ENCODE data around the gene CUEDC1. TPM values are rescaled to one million over a fixed set of nuclear protein-coding genes. Genes with fewer than 3 reads are reported as not detected.

The CUEDC1 gene
- total and polyA plus RNA-seq, 2 of the 13 experiments (the other 11 are each of a cell fraction or from before 2014, with no cell fraction given): 7.4 to 12.9 TPM

DNA sequence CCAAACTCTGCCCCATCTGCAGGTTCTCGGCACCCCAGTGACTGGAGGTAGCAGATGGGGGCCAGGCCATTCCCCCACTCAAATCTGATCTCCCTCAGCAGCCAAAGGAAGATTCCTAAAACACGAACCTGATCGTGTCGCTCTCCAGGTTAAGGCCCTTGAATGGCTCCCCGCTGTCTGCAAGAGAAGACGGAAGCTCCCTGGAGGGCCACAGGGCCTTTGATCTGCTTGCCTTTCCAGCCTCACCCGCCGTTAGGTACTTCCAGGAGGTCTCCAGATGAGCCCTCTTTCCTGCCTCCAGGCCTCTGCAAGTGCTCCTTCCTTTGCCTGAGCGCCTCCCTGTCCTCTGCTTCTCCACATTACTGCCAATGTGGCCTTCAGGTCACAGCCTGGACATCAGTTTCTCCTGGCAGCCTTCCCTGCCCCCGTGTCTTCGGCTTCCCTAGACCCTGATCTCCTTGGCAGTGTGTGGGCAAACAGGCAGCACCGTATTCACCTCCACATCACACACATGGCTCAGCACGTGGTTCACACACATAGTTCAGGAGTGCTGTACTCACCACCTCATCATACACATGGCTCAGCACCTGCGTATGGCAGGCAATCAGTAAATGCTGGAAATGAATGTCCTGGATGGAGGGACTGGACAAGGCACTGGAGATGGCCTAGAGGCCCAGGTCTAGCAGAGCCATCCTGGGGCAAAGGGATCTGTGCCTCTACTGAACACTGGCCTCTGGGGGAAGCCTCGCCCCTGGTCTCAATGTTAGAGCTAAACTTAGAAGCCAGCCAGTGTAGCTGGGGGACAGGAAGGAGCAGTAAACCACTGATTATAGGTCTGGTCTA, 79.0 kb downstream of the CUEDC1 start (continued):
- TF ChIP-seq, protein P1, sequence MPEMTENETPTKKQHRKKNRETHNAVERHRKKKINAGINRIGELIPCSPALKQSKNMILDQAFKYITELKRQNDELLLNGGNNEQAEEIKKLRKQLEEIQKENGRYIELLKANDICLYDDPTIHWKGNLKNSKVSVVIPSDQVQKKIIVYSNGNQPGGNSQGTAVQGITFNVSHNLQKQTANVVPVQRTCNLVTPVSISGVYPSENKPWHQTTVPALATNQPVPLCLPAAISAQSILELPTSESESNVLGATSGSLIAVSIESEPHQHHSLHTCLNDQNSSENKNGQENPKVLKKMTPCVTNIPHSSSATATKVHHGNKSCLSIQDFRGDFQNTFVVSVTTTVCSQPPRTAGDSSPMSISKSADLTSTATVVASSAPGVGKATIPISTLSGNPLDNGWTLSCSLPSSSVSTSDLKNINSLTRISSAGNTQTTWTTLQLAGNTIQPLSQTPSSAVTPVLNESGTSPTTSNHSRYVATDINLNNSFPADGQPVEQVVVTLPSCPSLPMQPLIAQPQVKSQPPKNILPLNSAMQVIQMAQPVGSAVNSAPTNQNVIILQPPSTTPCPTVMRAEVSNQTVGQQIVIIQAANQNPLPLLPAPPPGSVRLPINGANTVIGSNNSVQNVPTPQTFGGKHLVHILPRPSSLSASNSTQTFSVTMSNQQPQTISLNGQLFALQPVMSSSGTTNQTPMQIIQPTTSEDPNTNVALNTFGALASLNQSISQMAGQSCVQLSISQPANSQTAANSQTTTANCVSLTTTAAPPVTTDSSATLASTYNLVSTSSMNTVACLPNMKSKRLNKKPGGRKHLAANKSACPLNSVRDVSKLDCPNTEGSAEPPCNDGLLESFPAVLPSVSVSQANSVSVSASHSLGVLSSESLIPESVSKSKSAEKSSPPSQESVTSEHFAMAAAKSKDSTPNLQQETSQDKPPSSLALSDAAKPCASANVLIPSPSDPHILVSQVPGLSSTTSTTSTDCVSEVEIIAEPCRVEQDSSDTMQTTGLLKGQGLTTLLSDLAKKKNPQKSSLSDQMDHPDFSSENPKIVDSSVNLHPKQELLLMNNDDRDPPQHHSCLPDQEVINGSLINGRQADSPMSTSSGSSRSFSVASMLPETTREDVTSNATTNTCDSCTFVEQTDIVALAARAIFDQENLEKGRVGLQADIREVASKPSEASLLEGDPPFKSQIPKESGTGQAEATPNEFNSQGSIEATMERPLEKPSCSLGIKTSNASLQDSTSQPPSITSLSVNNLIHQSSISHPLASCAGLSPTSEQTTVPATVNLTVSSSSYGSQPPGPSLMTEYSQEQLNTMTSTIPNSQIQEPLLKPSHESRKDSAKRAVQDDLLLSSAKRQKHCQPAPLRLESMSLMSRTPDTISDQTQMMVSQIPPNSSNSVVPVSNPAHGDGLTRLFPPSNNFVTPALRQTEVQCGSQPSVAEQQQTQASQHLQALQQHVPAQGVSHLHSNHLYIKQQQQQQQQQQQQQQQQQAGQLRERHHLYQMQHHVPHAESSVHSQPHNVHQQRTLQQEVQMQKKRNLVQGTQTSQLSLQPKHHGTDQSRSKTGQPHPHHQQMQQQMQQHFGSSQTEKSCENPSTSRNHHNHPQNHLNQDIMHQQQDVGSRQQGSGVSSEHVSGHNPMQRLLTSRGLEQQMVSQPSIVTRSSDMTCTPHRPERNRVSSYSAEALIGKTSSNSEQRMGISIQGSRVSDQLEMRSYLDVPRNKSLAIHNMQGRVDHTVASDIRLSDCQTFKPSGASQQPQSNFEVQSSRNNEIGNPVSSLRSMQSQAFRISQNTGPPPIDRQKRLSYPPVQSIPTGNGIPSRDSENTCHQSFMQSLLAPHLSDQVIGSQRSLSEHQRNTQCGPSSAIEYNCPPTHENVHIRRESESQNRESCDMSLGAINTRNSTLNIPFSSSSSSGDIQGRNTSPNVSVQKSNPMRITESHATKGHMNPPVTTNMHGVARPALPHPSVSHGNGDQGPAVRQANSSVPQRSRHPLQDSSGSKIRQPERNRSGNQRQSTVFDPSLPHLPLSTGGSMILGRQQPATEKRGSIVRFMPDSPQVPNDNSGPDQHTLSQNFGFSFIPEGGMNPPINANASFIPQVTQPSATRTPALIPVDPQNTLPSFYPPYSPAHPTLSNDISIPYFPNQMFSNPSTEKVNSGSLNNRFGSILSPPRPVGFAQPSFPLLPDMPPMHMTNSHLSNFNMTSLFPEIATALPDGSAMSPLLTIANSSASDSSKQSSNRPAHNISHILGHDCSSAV (CRISPR knock-in tag; IDR thresholded peaks at IDR 0.05; ENCODE audit: borderline replicate concordance): no peak
- TF ChIP-seq ZBTB34 (CRISPR knock-in tag; IDR thresholded peaks at IDR 0.05) (no peak), NRL (CRISPR knock-in tag; IDR thresholded peaks at IDR 0.05; ENCODE audit: borderline replicate concordance) (0 out of 2 replicates have a peak, but pooled peaks have one; percentile 32), EP300 (IDR thresholded peaks at IDR 0.05; ENCODE audit: low read depth in 2 of 2, low read length in 2 of 2) (no peak), EP300 (CRISPR knock-in tag; IDR thresholded peaks at IDR 0.05; ENCODE audit: borderline replicate concordance) (0 out of 2 replicates have a peak, but pooled peaks have one; percentile 28), ZNF615 (CRISPR knock-in tag; IDR thresholded peaks at IDR 0.05; ENCODE audit: borderline replicate concordance) (no peak)

Measured in HepG2 (cell line).